CD8-positive, alpha-beta memory T cell (primary cell): ENCODE results near the gene KLF6. TPM values are rescaled to one million over a fixed set of nuclear protein-coding genes. Genes with fewer than 3 reads are reported as not detected.
A peak's percentile ranks its signal among the peaks of the same experiment; 100 is the strongest.

Experiments used
- CTCF ChIA-PET: fragments of 350-600 bp; sonication (Branson Sonifier 250); formaldehyde crosslinking; loops from one replicate; lab custom pipeline; 2021; ENCODE audit warnings: antibody characterized with exemption; lab: Charles Lee
- POLR2A ChIA-PET: fragments of 350-600 bp; sonication (Branson Sonifier 250); formaldehyde crosslinking; loops from one replicate; lab custom pipeline; 2021; ENCODE audit warnings: antibody characterized with exemption; lab: Charles Lee
- DNase-seq, 5 donors: peaks; one replicate each; pipeline versions ENCODE4 v3.0.0 to v3.0.0-alpha.2; 2020 to 2022; ENCODE audit warnings: mixed read lengths in 1 of 5
- H3K27ac ChIP-seq: one replicate; pipeline ENCODE4 v1.7.0; 2013; ENCODE audit warnings: low read depth, mild to moderate bottlenecking, low read length, moderate library complexity
- H3K27me3 ChIP-seq: 2 replicates; pipeline ENCODE4 v1.7.0; 2013; ENCODE audit warnings: low read length, mild to moderate bottlenecking; ENCODE audit not compliant: insufficient read depth, poor library complexity, severe bottlenecking
- H3K36me3 ChIP-seq: 2 replicates; pipeline ENCODE4 v1.7.0; 2013; ENCODE audit warnings: mild to moderate bottlenecking, low read length, moderate library complexity; ENCODE audit not compliant: insufficient read depth
- H3K4me1 ChIP-seq: 2 replicates; pipeline ENCODE4 v1.7.0; 2013; ENCODE audit warnings: mild to moderate bottlenecking, low read length, moderate library complexity; ENCODE audit not compliant: insufficient read depth
- H3K4me3 ChIP-seq: 2 replicates; pipeline ENCODE4 v1.7.0; 2013; ENCODE audit warnings: mild to moderate bottlenecking, low read length
- H3K9me3 ChIP-seq: 2 replicates; pipeline ENCODE4 v1.7.0; 2013; ENCODE audit warnings: mild to moderate bottlenecking, low read length
- H3K27ac Mint-ChIP-seq, 8 donors: one replicate each; pipeline ENCODE4 v1.8.0; 2020 to 2021; ENCODE audit warnings: mixed read lengths in 8 of 8, mild to moderate bottlenecking in 6 of 8, inconsistent platforms in 3 of 8, moderate library complexity in 3 of 8
- H3K27me3 Mint-ChIP-seq, 2 donors: one replicate each; pipeline ENCODE4 v1.8.0; 2020 to 2021; ENCODE audit warnings: mixed read lengths in 2 of 2, mild to moderate bottlenecking in 1 of 2, moderate library complexity in 1 of 2
- H3K36me3 Mint-ChIP-seq, 3 donors: one replicate each; pipeline ENCODE4 v1.8.0; 2020 to 2021; ENCODE audit warnings: mixed read lengths in 3 of 3, inconsistent platforms in 1 of 3, mild to moderate bottlenecking in 1 of 3
- H3K4me1 Mint-ChIP-seq, 3 donors: one replicate each; pipeline ENCODE4 v1.8.0; 2020 to 2021; ENCODE audit warnings: mixed read lengths in 3 of 3, inconsistent platforms in 1 of 3, mild to moderate bottlenecking in 1 of 3
- H3K4me3 Mint-ChIP-seq, 7 donors: one replicate each; pipeline ENCODE4 v1.8.0; 2020 to 2021; ENCODE audit warnings: mixed read lengths in 7 of 7, mild to moderate bottlenecking in 6 of 7, moderate library complexity in 4 of 7, inconsistent platforms in 2 of 7
- H3K9me3 Mint-ChIP-seq, 5 donors: one replicate each; pipeline ENCODE4 v1.8.0; 2020 to 2022; ENCODE audit warnings: mixed read lengths in 5 of 5, mild to moderate bottlenecking in 3 of 5, moderate library complexity in 2 of 5, inconsistent platforms in 1 of 5
- polyA plus RNA-seq: library from polyadenylated mRNA; unstranded; fragments of 300-500 nt; fragmentation: Illumina TruSeq; gene quantifications from one replicate; pipeline ENCODE4 v1.2.3, GENCODE V29; 2021
- total RNA-seq, 2 experiments: library from RNA; stranded (reverse); gene quantifications; one replicate each; pipeline ENCODE4 v1.2.3, GENCODE V29; 2021

KLF6 gene
- total and polyA plus RNA-seq, 3 experiments from 2014 or later, result 187 to 883 (median 192) TPM

GRCh38 chr10:3781468-3782145 is 3.4 kb downstream of the KLF6 start:
- H3K36me3 ChIP-seq, result peaks cover 43% of the 10 kb centered on the region
- H3K27me3 ChIP-seq, result no peaks in the 10 kb centered on the region
- H3K4me1 ChIP-seq, result peaks cover 64% of the 10 kb centered on the region
- Mint-ChIP-seq H3K4me1 (peaks cover 62 to 83% (median 64%) of the 10 kb centered on the region in 3 donors), H3K4me3 (peak overlapping the region; percentile 91 to 99 (median 97)), H3K36me3 (peaks cover 44 to 86% (median 56%) of the 10 kb centered on the region in 3 donors), H3K27me3 (peaks cover 0 to 39% of the 10 kb centered on the region in 2 donors), H3K9me3 (peaks cover 0 to 2% (median 0%) of the 10 kb centered on the region in 5 donors), H3K27ac (peak overlapping the region; percentile 96 to 100 (median 98))
- CTCF ChIA-PET, result interaction anchor here (0.7 to 6.7 kb wide), 13 partner anchors 9 to 875 kb away, joined by 3 to 120 read pairs (median 4); no protein-coding TSS in a partner anchor
- no peaks in the 10 kb centered on the region for H3K9me3 ChIP-seq
- H3K27ac ChIP-seq, result peak overlapping the region; percentile 100
- POLR2A ChIA-PET, result interaction anchor here (0.7 to 6.8 kb wide), 16 partner anchors 20 to 191 kb away, joined by 3 to 505 read pairs (median 6); no protein-coding TSS in a partner anchor
- peak in 3 of 5 donors; percentile 58 to 75 (median 59) for DNase-seq
- peak overlapping the region; percentile 93 for H3K4me3 ChIP-seq

GRCh38 chr10:3780771-3781467 is 4.1 kb downstream of the KLF6 start:
- Mint-ChIP-seq H3K4me3 (peak overlapping the region; percentile 91 to 99 (median 97)), H3K4me1 (peaks cover 61 to 82% (median 64%) of the 10 kb centered on the region in 3 donors), H3K9me3 (peaks cover 0 to 2% (median 0%) of the 10 kb centered on the region in 5 donors), H3K27ac (peak overlapping the region; percentile 96 to 100 (median 98)), H3K27me3 (peaks cover 0 to 39% of the 10 kb centered on the region in 2 donors), H3K36me3 (peaks cover 47 to 88% (median 59%) of the 10 kb centered on the region in 3 donors)
- Histone ChIP-seq H3K4me3 (peak overlapping the region; percentile 93), H3K9me3 (no peaks in the 10 kb centered on the region), H3K4me1 (peaks cover 68% of the 10 kb centered on the region), H3K27me3 (no peaks in the 10 kb centered on the region), H3K36me3 (peaks cover 47% of the 10 kb centered on the region), H3K27ac (peak overlapping the region; percentile 100)
- peak in 1 of 5 donors; percentile 54 for DNase-seq
- ChIA-PET CTCF (interaction anchor here (0.9 to 6.7 kb wide), 10 partner anchors 23 to 876 kb away, joined by 3 to 120 read pairs (median 4); no protein-coding TSS in a partner anchor), POLR2A (interaction anchor here (0.7 to 6.8 kb wide), 9 partner anchors 9 to 180 kb away, joined by 3 to 505 read pairs (median 4); no protein-coding TSS in a partner anchor)

- DNase-seq, result peak in 1 of 5 donors; percentile 56
- Histone ChIP-seq H3K27me3 (no peaks in the 10 kb centered on the region), H3K9me3 (no peaks in the 10 kb centered on the region), H3K36me3 (peaks cover 52% of the 10 kb centered on the region), H3K4me1 (peaks cover 73% of the 10 kb centered on the region), H3K4me3 (peak overlapping the region; percentile 93), H3K27ac (peak overlapping the region; percentile 100)
- H3K4me3 Mint-ChIP-seq, result peak overlapping the region; percentile 91 to 99 (median 97)
- CTCF ChIA-PET, result interaction anchor here (0.9 to 6.7 kb wide), 4 partner anchors 23 to 582 kb away, joined by 3 to 120 read pairs (median 6); no protein-coding TSS in a partner anchor
- peaks cover 68 to 87% (median 70%) of the 10 kb centered on the region in 3 donors for H3K4me1 Mint-ChIP-seq
- H3K27ac Mint-ChIP-seq, result peak overlapping the region; percentile 96 to 100 (median 98)
- H3K27me3 Mint-ChIP-seq, result peaks cover 0 to 37% of the 10 kb centered on the region in 2 donors
- H3K9me3 Mint-ChIP-seq, result peaks cover 0 to 2% (median 0%) of the 10 kb centered on the region in 5 donors
- H3K36me3 Mint-ChIP-seq, result peaks cover 54 to 92% (median 66%) of the 10 kb centered on the region in 3 donors
- POLR2A ChIA-PET, result interaction anchor here (0.9 to 6.8 kb wide), 4 partner anchors 10 to 181 kb away, joined by 3 to 505 read pairs (median 5); no protein-coding TSS in a partner anchor
Measured at GRCh38 chr10:3780021-3780770, 4.8 kb downstream of the KLF6 start.

GRCh38 chr10:3779158-3779741 is 5.8 kb downstream of the KLF6 start:
- POLR2A ChIA-PET, result interaction anchor here (0.5 to 2.6 kb wide), 5 partner anchors 14 to 157 kb away, joined by 3 to 11 read pairs (median 3); no protein-coding TSS in a partner anchor
- Mint-ChIP-seq H3K9me3 (peaks cover 0 to 2% (median 0%) of the 10 kb centered on the region in 5 donors), H3K36me3 (peaks cover 59 to 97% (median 64%) of the 10 kb centered on the region in 3 donors), H3K4me1 (peaks cover 74 to 95% (median 77%) of the 10 kb centered on the region in 3 donors), H3K4me3 (peak overlapping the region; percentile 91 to 99 (median 97)), H3K27me3 (peaks cover 0 to 37% of the 10 kb centered on the region in 2 donors), H3K27ac (peak overlapping the region; percentile 76 to 100 (median 98))
- Histone ChIP-seq H3K27ac (peak overlapping the region; percentile 100), H3K9me3 (no peaks in the 10 kb centered on the region), H3K36me3 (peaks cover 52% of the 10 kb centered on the region), H3K4me1 (peaks cover 75% of the 10 kb centered on the region), H3K4me3 (peak overlapping the region; percentile 93), H3K27me3 (no peaks in the 10 kb centered on the region)
- CTCF ChIA-PET, result interaction anchor here (1.0 kb wide), 1 partner anchor 51 kb away, joined by 3 read pairs; no protein-coding TSS in a partner anchor
- DNase-seq, result peak in 1 of 5 donors; percentile 63

- ChIA-PET CTCF (interaction anchor here (1.0 kb wide), 1 partner anchor 52 kb away, joined by 3 read pairs; no protein-coding TSS in a partner anchor), POLR2A (interaction anchor here (0.5 to 2.6 kb wide), 8 partner anchors 14 to 303 kb away, joined by 3 to 11 read pairs (median 3); no protein-coding TSS in a partner anchor)
- Histone ChIP-seq H3K9me3 (no peaks in the 10 kb centered on the region), H3K4me1 (peaks cover 75% of the 10 kb centered on the region), H3K36me3 (peaks cover 52% of the 10 kb centered on the region), H3K4me3 (no peak overlapping the region), H3K27ac (no peak overlapping the region), H3K27me3 (no peaks in the 10 kb centered on the region)
- peaks cover 0 to 2% (median 0%) of the 10 kb centered on the region in 5 donors for H3K9me3 Mint-ChIP-seq
- peaks cover 0 to 31% of the 10 kb centered on the region in 2 donors for H3K27me3 Mint-ChIP-seq
- peak overlapping the region; percentile 91 to 99 (median 97) for H3K4me3 Mint-ChIP-seq
- peak overlapping the region; percentile 76 to 100 (median 97) for H3K27ac Mint-ChIP-seq
- no peak for DNase-seq
- H3K4me1 Mint-ChIP-seq, result peaks cover 76 to 95% (median 82%) of the 10 kb centered on the region in 3 donors
- peaks cover 59 to 96% (median 60%) of the 10 kb centered on the region in 3 donors for H3K36me3 Mint-ChIP-seq
Measured at GRCh38 chr10:3778692-3779157, 6.3 kb downstream of the KLF6 start.

GRCh38 chr10:3777981-3778691 is 6.9 kb downstream of the KLF6 start:
- Histone ChIP-seq H3K36me3 (peaks cover 52% of the 10 kb centered on the region), H3K4me3 (no peak overlapping the region), H3K27me3 (no peaks in the 10 kb centered on the region), H3K9me3 (no peaks in the 10 kb centered on the region), H3K4me1 (peaks cover 75% of the 10 kb centered on the region), H3K27ac (no peak overlapping the region)
- H3K4me3 Mint-ChIP-seq, result peak overlapping the region; percentile 91 to 99 (median 97)
- DNase-seq, result no peak
- H3K4me1 Mint-ChIP-seq, result peaks cover 76 to 96% (median 82%) of the 10 kb centered on the region in 3 donors
- H3K27me3 Mint-ChIP-seq, result peaks cover 0 to 26% of the 10 kb centered on the region in 2 donors
- peak overlapping the region; percentile 76 to 100 (median 97) for H3K27ac Mint-ChIP-seq
- H3K36me3 Mint-ChIP-seq, result peaks cover 53 to 94% (median 59%) of the 10 kb centered on the region in 3 donors
- peaks cover 0 to 2% (median 0%) of the 10 kb centered on the region in 5 donors for H3K9me3 Mint-ChIP-seq
- POLR2A ChIA-PET, result interaction anchor here (0.5 to 2.6 kb wide), 9 partner anchors 13 to 304 kb away, joined by 3 to 11 read pairs (median 3); no protein-coding TSS in a partner anchor
- CTCF ChIA-PET, result interaction anchor here (1.0 to 1.4 kb wide), 3 partner anchors 52 to 538 kb away, joined by 3 to 4 read pairs (median 3); no protein-coding TSS in a partner anchor
